D721Med (cell line): ENCODE results near the gene CPNE8.

Experiments used
- DNase-seq: peaks from one replicate; pipeline ENCODE4 v3.0.0; 2011; ENCODE audit warnings: low spot score; ENCODE audit not compliant: insufficient read length
- FAIRE-seq: peaks from 2 replicates; lab custom pipeline; 2011; peaks lifted over from hg19 to GRCh38; lab: Jason Lieb, UNC
- CTCF ChIP-seq: IDR thresholded peaks from 2 replicates; pipeline ENCODE4 v1.5.1; 2012; ENCODE audit warnings: mild to moderate bottlenecking, control low read depth; ENCODE audit not compliant: insufficient read depth; ENCODE audit errors: missing control alignments

CPNE8 gene

GRCh38 chr12:38895446-38895845, 9.9 kb downstream of the CPNE8 start:
- no peak for TF ChIP-seq CTCF
- DNase-seq (no peak), FAIRE-seq (no peak)

- no peak for DNase-seq
- no peak for FAIRE-seq
- TF ChIP-seq CTCF, result no peak
Measured at GRCh38 chr12:38892976-38893375, 12.4 kb downstream of the CPNE8 start.

GRCh38 chr12:38892087-38892786, 13.2 kb downstream of the CPNE8 start:
- FAIRE-seq, result no peak
- DNase-seq, result no peak
- no peak for TF ChIP-seq CTCF

GRCh38 chr12:38890102-38890855, 15.1 kb downstream of the CPNE8 start:
- FAIRE-seq (no peak), DNase-seq (no peak)
- TF ChIP-seq CTCF, result no peak

- no peak for TF ChIP-seq CTCF
- DNase-seq, result no peak
- FAIRE-seq, result no peak
Measured at GRCh38 chr12:38889297-38889815, 16.0 kb downstream of the CPNE8 start.

GRCh38 chr12:38887770-38888169, 17.6 kb downstream of the CPNE8 start:
- FAIRE-seq (no peak), DNase-seq (no peak)
- no peak for TF ChIP-seq CTCF

- no peak for DNase-seq
- TF ChIP-seq CTCF, result no peak
- no peak for FAIRE-seq
Measured at GRCh38 chr12:38886931-38887330, 18.5 kb downstream of the CPNE8 start.
